NCI-H524 treated with DMSO at 0.1 percent for 48 hours (cell line): ENCODE results near the gene ITIH6.

Experiments used
- DNase-seq: peaks from one replicate; lab custom pipeline; 2025; lab: John Stamatoyannopoulos, UW

The ITIH6 gene

GRCh38 chrX:54715621-54716020 is 82.4 kb downstream of the ITIH6 start:
- DNase-seq: no peak

GRCh38 chrX:54714424-54714823 is 83.6 kb downstream of the ITIH6 start:
- DNase-seq: no peak

GRCh38 chrX:54711735-54712134 is 86.3 kb downstream of the ITIH6 start:
- no peak for DNase-seq

GRCh38 chrX:54710920-54711319 is 87.1 kb downstream of the ITIH6 start:
- DNase-seq: no peak

- no peak for DNase-seq
These were observed 89.7 kb downstream of the ITIH6 start for GRCh38 chrX:54708404-54708803.
